Dermis microvascular lymphatic vessel endothelial cell (primary cell): ENCODE data around the gene ABLIM1. TPM values are rescaled to one million over a fixed set of nuclear protein-coding genes. Genes with fewer than 3 reads are reported as not detected.

Experiments
- DNase-seq, 2 donors: peaks; one replicate each; pipeline versions ENCODE4 v3.0.0 to v3.0.0-alpha.2; 2010; ENCODE audit warnings: low read depth in 2 of 2
- total RNA-seq: library from RNA; depleted of rRNA; stranded (reverse); fragments of >200 nt; gene quantifications from 2 replicates; pipeline ENCODE4 v1.2.1, GENCODE V29; 2014

The ABLIM1 gene
- total RNA-seq, 1 donor from 2014 or later: 40.6 TPM

DNA sequence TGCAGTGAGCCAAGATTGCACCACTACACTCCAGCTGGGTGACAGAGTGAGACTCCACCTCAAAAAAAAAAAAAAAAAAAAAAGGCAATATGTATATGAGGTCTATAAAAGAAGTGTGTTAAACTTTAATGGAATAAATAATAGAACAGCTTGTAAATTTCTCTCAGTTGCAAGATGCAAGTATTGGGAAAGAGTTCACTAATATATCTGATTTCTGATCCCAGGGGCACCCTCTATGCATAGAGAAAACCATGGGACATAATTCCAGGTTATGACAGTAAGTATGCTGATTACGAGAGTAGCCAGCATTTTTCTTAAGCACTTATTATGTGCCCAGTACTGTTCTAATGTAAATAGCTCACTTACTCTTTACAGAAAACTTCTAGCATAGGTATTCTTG is 187.7 kb downstream of the ABLIM1 start:
- no peak for DNase-seq

DNA sequence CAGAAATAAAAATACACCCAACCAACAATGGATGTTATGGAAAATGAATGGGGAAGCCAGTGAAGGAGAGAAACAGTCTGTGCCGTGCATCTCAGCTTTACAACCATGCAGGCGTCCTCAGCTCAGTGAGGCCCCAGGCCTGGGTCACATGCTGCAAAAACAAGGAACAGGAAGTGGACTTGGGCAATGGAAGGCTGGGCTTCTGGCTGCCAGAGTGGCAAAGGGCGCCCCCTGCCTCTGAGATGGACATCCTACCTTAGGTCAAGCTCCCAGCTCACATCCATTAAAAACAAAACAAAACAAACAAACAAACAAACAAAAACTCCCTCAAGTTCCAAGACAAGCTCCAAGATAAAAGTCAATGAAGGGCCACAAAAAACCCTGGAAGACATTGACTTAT is 199.1 kb downstream of the ABLIM1 start:
- DNase-seq: peak in 1 of 2 donors; percentile 31

DNA sequence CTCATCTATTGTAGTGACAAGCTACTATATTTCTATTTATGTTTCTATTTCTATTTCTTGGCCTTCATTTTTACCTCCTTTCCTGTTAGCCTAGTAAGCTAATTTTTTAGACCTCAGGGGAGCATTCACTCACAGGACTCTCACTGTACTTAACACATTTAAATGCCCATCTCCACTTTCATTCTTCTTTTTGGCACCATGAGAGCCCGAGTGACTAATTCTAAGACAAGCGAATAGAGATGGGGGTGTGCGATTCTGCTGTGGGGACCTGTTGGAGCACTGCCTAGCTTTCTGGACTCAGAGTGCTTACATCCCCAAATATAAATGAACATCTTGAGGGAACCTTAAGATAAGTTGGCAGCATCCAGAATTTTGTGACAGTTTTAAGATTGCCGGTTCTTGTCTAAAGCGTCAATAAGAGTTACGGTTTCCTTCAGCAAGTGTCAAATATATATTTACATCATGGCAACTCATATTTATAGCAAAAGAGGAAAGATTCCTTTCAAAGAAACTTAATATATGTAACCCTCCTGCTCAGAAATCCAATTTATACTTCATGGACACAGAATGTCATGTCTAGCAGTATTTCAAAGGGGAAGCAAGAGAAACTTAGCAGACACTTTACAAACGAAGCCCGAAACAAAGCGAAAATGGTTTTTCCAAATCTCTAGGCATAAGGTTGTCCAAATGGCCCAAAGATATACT is 199.7 kb downstream of the ABLIM1 start:
- no peak for DNase-seq

DNA sequence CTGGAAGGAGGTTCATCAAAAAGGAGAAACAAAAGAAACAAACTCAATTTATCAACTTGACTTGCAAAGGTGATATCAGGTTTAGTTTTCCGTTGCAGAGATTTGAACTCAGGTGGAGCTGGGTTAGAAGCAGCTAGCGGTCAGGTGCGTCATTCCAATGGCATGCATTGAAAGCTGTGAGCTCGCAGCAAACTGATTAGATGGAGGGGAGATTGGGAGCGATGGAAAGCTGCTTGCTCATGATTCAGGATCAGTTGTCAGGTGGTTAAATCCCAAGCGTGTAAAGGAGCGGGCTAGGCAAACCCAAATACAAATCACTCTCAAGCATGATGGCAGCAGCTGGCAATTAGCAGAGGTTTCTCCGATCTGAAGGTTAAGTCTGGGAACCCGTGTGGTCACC is 204.5 kb downstream of the ABLIM1 start:
- DNase-seq: no peak

DNA sequence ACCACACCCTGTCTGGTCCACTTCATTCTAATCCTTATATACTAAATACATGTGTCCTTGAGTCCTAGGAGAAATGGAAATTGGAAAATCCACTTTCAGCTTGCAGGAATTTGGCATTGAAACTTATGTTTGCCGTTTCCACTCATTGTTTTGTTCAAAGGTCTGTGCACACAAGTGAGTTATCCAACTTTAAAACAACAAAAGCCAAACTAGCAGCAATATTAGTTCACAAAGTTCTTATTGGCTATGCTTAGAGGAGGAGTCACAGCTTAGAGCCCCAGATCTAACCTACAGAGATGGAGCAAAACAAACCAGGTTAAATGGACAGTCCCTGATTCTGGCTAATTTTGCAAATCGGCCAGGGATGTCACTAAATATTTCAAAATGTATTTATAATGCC is 209.2 kb downstream of the ABLIM1 start:
- peak in 1 of 2 donors; percentile 32 for DNase-seq

DNA sequence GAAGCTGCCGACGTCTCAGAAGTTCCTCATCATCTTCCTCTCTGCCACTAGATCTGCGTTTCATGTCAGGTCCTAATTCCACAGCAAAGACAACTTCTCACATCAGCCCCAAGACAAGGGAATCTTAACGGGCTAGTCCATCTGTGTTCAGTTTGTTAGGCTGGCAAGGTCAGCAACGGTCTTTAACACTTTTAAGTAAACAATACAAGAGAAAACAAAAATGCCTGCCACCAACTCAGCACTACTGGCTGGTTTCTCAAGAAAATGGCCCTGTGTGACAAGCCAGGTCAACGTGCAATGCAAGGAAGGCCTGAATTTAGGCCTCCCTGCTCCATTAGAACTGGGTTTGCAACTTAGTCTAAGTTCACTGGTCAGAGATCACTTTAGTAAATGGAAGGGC is 212.7 kb downstream of the ABLIM1 start:
- DNase-seq: no peak

DNA sequence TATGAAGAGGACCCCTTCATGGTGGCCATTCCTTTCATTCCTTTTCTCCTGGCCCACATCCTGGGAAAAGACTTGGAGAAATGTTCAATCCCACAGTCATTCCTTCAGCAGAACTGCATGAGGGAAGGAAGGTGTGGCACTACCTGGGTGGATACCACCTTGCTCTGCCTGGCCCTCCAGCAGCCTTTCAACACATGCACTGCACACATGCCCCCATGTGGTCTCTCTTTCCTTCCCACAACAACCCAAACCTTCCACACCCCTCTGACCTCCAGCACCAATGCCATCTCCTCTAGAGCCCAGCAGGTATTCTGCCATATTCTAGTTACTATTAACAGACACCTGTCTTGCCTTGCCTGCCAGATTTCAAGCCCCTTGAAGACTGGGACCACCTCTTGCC is 213.3 kb downstream of the ABLIM1 start:
- DNase-seq: no peak

DNA sequence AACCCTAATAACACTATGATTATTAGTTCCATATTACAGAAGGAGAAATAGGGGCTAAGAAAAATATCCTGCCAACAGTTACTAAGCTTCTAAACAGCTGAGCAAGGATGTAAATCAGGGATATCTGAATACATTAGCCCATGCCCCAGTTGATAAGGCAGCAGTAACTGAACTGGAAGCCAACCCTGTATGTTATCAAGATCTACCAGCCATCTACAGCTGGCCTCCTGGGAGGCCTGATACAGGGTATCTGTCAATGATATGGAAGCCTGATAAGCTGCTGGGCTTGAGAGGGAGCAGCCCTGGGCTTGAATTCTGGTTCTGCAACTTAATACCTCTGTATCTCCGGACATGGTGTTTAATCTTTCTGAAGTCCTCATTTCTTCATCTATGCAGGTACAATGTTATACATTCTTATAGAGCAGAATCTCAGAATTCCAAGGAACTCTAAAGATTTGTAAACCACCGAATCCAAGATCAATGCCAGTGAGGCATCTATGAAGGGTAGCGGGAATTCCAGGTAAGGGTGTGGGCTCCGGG is 215.9 kb downstream of the ABLIM1 start:
- no peak for DNase-seq

DNA sequence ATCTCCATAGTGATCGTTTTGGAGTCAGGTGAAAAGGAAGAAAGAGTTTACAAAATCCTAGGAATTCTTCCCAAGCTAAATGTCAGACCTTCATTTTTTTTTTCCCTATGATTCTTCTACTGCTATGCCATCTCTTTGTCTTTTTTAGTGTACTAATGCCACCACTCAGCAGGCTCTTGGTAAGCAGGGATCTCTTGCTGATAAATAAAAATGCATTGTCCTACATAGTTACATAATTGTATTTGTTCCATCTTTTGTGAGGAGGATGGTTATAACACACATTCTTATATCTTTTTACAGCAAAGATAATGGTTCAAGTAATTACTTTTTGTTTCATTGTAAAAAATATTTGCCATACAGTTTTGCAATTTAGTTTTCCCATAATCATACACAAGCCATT is 217.0 kb downstream of the ABLIM1 start:
- DNase-seq: no peak

DNA sequence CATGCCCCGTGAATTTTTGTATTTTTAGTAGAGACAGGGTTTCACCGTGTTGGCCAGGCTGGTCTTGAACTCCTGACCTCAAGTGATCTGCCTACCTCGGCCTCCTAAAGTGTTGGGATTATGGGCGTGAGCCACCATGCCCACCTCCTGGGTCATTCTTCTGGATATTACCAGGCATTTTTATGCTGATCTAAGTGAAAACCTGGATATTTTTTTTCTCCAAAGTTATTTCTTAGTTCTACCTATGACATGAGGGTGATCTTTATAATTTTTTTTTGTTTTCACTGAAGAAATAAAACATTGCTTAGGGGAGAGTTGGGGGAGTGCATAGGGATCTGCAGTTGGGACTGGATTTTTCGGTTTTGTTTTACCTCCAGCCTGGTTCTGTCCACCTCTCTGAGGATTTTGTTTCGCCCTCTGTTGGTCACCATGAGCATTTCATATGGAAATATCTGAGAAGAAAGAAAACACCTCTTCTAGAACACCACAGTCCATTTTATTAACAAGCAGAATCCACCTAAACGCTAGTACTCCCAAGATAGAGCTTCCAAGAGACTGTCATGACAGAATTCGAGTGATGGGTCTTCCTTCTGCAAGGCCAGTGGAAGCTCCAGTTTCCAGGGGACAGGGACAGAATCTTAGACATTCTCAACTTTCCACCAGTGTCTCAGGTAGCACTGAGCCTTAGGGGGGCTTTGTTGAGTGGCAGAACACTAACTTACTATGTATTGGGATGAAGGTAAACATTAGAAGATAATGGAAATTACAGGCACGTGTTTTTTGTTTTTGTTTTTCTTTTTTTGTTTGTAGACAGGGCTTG is 220.4 kb downstream of the ABLIM1 start:
- peak in 1 of 2 donors; percentile 23 for DNase-seq

DNA sequence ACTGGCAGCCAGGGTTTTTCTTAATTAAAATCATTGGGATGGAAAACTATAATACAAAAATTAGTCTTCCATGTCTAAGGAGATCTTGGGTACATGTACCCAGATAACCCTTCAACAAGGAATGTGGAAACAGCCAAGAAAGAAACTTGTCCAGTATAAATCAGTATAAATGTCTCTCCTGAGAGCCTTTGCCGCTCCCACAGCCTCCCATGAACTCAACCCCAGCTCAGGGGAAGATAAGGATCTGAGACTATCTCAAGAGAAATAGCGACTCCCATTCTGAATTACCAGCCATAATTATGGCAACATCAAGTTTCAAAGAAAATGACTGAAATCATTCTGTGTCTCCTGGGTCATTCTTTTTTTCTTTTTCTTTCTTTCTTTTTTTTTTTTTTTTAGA is 221.1 kb downstream of the ABLIM1 start:
- no peak for DNase-seq

DNA sequence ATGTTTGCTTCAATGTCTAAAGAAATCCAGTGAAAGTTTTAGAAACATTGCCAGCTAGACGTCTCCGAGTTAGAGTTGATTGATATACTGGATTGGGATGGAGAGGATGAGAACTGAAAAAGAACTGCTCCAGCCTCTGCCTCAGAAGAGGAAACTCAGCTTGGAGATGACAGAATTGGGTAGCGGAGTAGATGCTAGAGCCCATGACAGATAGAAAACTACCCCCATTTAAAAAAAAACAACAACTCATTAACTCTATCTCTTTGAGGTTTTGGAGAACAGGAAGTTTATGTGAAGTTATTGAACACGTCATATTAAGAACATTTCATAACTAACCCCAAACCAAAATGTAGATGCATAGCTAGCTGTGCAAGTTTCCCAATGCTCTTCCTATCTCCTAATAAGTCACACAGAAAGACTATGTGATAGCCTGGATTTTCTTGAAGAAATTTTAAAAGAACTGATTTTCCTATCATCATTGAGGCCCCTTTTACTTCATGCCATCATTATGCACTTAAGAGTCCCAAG is 225.4 kb downstream of the ABLIM1 start:
- no peak for DNase-seq

DNA sequence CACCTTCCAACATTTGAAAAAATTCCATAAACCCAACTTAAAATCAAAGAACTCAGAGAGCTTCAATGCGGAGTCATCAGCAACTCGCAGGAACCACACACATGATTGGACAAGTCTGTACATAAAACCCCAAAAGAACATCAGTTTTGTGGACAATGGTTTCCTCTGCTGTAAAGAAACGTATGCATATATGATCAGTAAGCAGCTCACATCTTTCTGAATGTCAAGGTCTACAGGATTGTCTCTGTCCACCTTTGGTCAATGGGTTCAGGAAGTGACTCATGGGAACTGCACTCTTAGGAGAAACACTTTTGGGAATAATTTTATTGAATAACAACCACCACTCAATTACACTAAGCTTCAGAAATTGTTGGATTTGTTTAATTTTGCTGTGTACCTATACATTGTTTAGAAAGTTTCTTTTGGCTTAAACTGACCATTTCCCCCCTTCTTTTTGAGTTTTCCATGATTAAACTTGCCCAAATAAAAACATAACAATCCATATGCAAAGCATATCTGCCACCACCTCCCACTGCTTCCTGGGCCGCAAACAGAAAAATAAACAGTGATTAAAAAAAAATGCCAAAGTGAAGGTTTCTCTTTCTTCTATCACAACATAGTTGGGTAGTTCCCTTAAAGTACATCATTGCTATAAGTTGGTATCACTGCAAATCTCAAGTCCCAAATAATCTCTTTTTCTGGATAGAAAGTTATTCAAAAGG is 226.5 kb downstream of the ABLIM1 start:
- DNase-seq: peak in 1 of 2 donors; percentile 14

DNA sequence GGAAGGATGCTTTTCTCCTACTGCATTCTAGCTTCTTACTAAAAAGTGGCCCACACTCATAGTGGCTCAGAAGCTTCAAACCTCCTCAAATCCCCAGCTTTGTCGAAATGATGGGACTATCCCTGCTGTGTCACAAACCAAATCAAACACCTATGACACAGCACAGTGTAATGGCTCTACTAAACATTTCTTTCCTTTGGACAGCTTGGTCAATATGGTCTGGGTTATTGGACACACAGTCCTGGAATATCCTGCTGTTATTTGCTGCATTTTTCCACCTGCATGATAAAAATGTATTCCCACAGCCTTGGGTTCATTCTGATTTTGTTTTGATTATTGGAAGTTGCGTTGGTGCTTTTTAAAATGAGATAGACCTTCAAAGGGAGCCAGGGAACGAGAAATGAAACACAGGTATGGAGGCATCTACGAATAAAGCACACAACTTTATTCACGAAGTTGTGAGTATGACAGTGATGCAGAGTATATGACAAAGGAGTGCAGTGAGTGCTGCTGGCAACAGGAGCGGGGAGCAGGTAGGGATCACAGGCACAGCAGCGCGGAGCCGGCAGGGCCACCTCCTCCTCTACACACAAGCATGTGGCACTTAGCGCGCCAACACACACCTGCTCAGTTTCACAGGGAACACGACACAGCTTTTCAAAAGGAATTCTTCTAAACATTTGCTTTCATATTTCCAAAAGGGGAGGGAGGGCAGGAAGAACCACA is 227.2 kb downstream of the ABLIM1 start:
- DNase-seq: no peak

DNA sequence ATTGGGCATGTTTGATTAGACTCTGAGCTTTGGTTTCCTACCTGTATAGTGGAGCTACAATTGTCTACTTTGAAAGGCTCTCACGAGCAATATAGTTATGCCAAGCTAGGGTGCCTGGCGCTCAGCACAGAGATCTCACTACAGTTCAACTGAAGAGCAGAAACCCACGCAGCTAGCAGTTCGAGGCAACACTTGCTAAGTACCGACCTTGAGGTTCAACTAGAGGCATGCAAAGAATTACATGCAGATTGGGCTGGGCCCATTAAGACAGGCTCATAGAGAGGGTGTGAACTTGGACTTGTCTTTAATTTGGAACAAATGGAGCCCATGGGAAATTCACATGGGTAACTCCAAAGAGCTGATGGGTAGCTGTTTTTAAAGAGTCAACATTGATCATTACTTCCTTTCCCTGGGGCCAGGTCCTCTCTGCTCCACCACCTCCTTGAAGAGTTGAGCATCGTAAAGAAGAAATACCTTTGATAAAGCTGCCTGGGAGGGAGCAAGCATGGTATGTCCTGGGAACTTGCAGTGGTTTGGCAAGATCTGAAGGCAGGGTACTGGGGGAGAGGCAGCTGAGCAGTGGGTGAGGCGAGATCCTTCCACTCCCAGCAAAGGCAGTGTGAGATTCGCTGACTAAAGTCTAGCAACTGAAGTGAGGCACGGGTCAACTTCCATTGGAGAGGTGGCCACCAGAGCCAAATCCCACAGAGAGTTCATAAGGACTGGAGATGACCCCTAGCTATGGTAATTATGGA is 228.3 kb downstream of the ABLIM1 start:
- DNase-seq: no peak

DNA sequence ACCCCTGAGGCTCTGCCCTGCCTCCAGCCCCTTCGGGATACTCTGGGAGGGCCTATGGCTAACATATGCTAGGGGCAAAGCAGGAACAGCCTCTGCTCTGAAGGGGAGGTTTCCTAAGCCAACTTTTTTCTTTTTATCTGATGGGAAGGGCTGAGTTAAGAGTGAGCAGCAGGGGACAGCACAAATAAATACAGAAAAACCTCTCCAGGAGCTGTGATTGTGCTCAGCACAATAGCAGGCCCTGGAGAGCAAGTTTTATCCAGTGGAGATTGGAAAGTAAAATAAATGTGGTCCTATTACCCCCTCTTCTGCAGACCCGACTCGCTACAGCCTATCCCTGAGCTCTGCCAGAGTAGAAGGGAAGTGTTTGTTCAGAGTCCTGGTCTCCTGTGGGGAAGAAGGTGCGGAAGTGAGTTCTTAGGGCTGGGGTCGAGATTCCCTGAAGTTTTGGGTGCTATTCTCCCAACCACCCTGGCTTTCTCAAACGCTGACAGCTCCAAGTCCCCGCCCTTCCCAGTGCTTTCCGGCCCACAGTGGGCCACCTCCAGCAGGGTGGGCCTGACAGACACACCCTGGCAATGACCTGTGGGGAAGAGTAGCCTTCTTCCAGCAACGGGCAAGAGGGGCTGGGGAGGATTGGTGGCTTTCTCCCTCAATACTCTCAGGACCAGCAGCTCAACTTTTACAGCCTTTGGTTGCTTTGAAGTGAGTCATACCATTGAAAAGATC is 230.8 kb downstream of the ABLIM1 start:
- DNase-seq: peak; percentile 6 to 49

DNA sequence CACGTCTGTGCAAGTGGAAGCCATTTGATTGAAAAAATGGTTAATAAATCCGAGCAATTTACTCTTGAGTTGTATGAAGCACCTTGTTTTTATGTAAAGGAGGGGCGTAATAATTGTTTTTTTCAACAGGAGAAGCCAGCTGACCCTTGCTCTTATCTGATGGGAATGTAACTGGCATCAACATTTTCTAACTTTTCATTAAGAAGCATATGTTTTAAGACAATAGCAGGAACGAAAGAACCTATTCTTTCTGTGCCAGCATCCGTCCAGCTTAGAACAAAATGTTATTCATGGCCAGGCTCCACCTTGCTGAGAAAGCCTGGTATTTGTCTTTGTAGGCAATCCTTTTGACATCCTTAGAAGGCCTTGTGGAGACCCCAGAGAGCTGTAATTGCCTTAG is 231.6 kb downstream of the ABLIM1 start:
- peak in 1 of 2 donors; percentile 67 for DNase-seq

DNA sequence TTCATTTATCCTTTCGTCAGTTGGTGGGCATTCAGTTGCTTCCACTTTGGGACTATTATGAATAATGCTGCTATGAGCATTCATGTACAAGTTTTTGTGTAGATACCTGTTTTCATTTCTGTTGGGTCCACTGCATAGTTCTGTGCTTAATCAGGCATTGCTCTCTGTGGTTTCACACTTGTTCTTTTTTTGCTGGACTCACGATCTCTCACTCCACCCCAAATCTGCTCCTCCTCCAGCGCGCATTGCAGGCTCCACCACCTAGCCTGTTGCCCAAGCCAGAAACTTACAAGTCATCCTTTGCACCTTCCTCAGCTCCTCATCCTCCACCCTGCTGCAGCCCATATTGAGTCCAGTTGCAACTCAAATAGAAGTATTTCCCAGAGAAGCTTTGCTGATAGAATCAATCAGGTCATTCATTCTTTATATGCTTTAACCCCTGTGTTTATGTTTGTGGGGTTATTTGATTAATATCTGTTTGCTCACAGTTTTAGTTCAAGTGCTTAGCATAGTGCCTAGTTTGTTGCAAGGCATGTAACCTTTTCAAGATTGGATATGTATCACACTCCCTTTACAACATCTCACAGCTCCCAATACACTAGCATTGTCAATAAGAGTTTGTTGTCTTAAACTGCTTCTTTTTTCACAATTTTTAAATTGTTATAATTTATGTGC is 237.1 kb downstream of the ABLIM1 start:
- DNase-seq: no peak

DNA sequence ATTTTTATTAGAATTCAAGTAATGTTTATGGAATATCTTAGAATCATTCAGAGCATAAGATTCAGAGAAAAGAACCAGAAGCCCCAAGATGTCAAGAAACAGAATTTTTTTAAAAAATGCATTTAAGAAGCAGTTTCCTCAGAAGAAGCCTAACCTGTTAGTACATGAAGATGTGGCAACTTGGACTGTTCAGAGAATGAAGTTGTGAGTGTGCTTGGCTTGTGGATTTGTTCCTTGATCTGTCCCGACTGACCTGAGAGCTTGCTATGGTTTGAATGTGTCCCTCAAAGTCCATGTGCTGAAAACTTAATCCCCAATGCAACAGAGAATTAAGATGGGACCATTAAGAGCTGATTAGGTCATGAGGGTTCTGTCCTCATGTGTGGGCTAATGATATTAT is 240.0 kb downstream of the ABLIM1 start:
- DNase-seq: no peak
